ENCODE data around the gene MBNL2. TPM values are rescaled to one million over a fixed set of nuclear protein-coding genes. Genes with fewer than 3 reads are reported as not detected.
A peak's percentile ranks its signal among the peaks of the same experiment; 100 is the strongest.

The MBNL2 gene
- total and polyA plus RNA-seq, 2 of the 4 experiments (the other 2 are of a cell fraction), result 26.9 to 103 TPM

- Histone ChIP-seq H3K27me3 (ENCODE audit: control insufficient read depth, insufficient read depth, low read length) (no peaks in the 10 kb centered on the region), H3K36me3 (ENCODE audit: control insufficient read depth, insufficient read depth, low read length) (peaks cover 1% of the 10 kb centered on the region; the same call in 1 of the 2 replicates), H2BK15ac (ENCODE audit: low read depth, low read length) (peak overlapping the region; percentile 35; the same call in 1 of the 3 replicates), H2BK5ac (ENCODE audit: low read depth, low read length, poor library complexity, severe bottlenecking) (peak overlapping the region; percentile 61), H3K4me1 (ENCODE audit: control insufficient read depth, insufficient read depth, low read length) (peaks cover 24% of the 10 kb centered on the region), H3K9me3 (ENCODE audit: control insufficient read depth, insufficient read depth, low read length) (no peaks in the 10 kb centered on the region), H4K20me1 (ENCODE audit: insufficient read depth, low read length) (peaks cover 21% of the 10 kb centered on the region; the same call in 1 of the 2 replicates), H3K79me1 (ENCODE audit: low read depth in 1 of 2, low read length in 2 of 2) (peaks cover 38 to 67% of the 10 kb centered on the region in 2 experiments), H4K91ac (ENCODE audit: insufficient read depth, low read depth, low read length) (peak overlapping the region; percentile 88), H3K4me3 (ENCODE audit: insufficient read depth, low read depth, low read length) (no peak overlapping the region), H2BK120ac (ENCODE audit: low read depth, low read length) (peak overlapping the region; percentile 91), H3K23ac (ENCODE audit: low read depth, low read length) (peak overlapping the region; percentile 99), H4K8ac (ENCODE audit: low read depth in 2 of 2, low read length in 2 of 2) (peak overlapping the region; percentile 1 to 84; a peak in 2 of 4 replicates), H4K5ac (ENCODE audit: low read depth, low read length) (peak overlapping the region; percentile 62), H2AK9ac (replicated peaks; ENCODE audit: low read depth, low read length, poor library complexity) (peak overlapping the region; percentile 65), H2AK5ac (ENCODE audit: low read depth, low read length) (peak overlapping the region; percentile 82), H3K14ac (replicated peaks; ENCODE audit: low read depth, low read length) (peak overlapping the region; percentile 97), H3K27ac (ENCODE audit: insufficient read depth, low read length) (peak overlapping the region; percentile 75; the same call in 1 of the 2 replicates), H3K56ac (ENCODE audit: extremely low read depth, insufficient read depth, low read length) (peak overlapping the region; percentile 64), H2BK20ac (ENCODE audit: low read depth, low read length) (peak overlapping the region; percentile 81), H3K4me2 (ENCODE audit: low read depth, low read length) (peak overlapping the region; percentile 57), H3K4ac (ENCODE audit: low read depth, low read length) (peak overlapping the region; percentile 90), H3K9me1 (ENCODE audit: insufficient read depth, low read length) (peaks cover 20% of the 10 kb centered on the region), H3K18ac (ENCODE audit: low read depth, low read length) (peak overlapping the region; percentile 91), H2AFZ (replicated peaks; ENCODE audit: low read length, poor library complexity) (peak overlapping the region; percentile 18), H3K9ac (ENCODE audit: low read depth, low read length) (peak overlapping the region; percentile 4; the same call in 1 of the 2 replicates)
- no peak for TF ChIP-seq MAZ (IDR thresholded peaks at IDR 0.05; ENCODE audit: borderline replicate concordance, low read depth, low read length)
- peak; percentile 46; the same call in 1 of the 2 replicates for TF ChIP-seq MAFK (IDR thresholded peaks at IDR 0.05; ENCODE audit: low read depth, low read length)
- 0 out of 2 replicates have a peak, but pooled peaks have one; percentile 19 for TF ChIP-seq CEBPB (IDR thresholded peaks at IDR 0.05; ENCODE audit: low read depth, low read length)
- peak; percentile 16 for ATAC-seq (ENCODE audit: low read depth)
- peak; percentile 34 for DNase-seq
- in situ Hi-C loops (cut with MboI; ENCODE audit: low sequenced_read_pairs) (no loop called here), intact Hi-C loops (cut with micrococcal nuclease) (no loop called here), dilution Hi-C loops (cut with HindIII; ENCODE audit: low sequenced_read_pairs, unreplicated experiment) (no loop called here)
- ChIA-PET CTCF (interaction anchor here (0.5 to 1.3 kb wide), 3 partner anchors 11 to 1251 kb away, joined by 3 to 5 read pairs (median 3); no protein-coding TSS in a partner anchor), POLR2A (ENCODE audit: unreplicated experiment) (interaction anchor here (1.4 kb wide), 1 partner anchor 13 kb away, joined by 3 read pairs; no protein-coding TSS in a partner anchor)
- no TSS peak for BruUV-seq (replicated peaks)
- WGBS, 2 experiments (ENCODE audit: extremely low coverage in 2 of 2, insufficient read length in 1 of 2), result no CpG with 5 or more reads among the region's 5 CpGs
Observed at GRCh38 chr13:97308735-97309429, 86.7 kb downstream of the MBNL2 start.

Measured in IMR-90 (cell line).